Fibroblast of pulmonary artery (primary cell): Measurements from ENCODE around the gene ARMC2.

Source experiments
- DNase-seq: peaks from one replicate; pipeline ENCODE4 v3.0.0-alpha.2; 2010; ENCODE audit warnings: low read depth
- H3K4me3 ChIP-seq: replicated peaks from 2 replicates; pipeline ENCODE4 v1.5.1; 2011; ENCODE audit warnings: low read depth, mild to moderate bottlenecking, control low read depth, low read length, moderate library complexity
- CTCF ChIP-seq: IDR thresholded peaks from 2 replicates; pipeline ENCODE4 v1.5.1; 2011; ENCODE audit warnings: mild to moderate bottlenecking, control low read depth, low read length, inconsistent platforms; ENCODE audit errors: missing control alignments

ARMC2 gene

GRCh38 chr6:109009962-109010704 lies 161.9 kb downstream of the ARMC2 start:
- no peak for TF ChIP-seq CTCF
- no peak for DNase-seq

GRCh38 chr6:109010705-109011102 lies 162.5 kb downstream of the ARMC2 start:
- no peak overlapping the region for H3K4me3 ChIP-seq
- TF ChIP-seq CTCF: no peak
- DNase-seq: no peak

More at GRCh38 chr6:109009962-109010704, 161.9 kb downstream of the ARMC2 start:
- H3K4me3 ChIP-seq: peak overlapping the region; percentile 75

- H3K4me3 ChIP-seq: no peak overlapping the region
- no peak for TF ChIP-seq CTCF
- no peak for DNase-seq
Measured at GRCh38 chr6:109013656-109014305, 165.6 kb downstream of the ARMC2 start.

- DNase-seq: no peak
- no peak for TF ChIP-seq CTCF
- no peak overlapping the region for H3K4me3 ChIP-seq
Measured at GRCh38 chr6:109014606-109015005, 166.4 kb downstream of the ARMC2 start.

GRCh38 chr6:109015176-109015575 lies 167.0 kb downstream of the ARMC2 start:
- no peak for DNase-seq
- no peak overlapping the region for H3K4me3 ChIP-seq
- TF ChIP-seq CTCF: no peak

GRCh38 chr6:109019911-109020310 lies 171.7 kb downstream of the ARMC2 start:
- no peak for DNase-seq
- no peak overlapping the region for H3K4me3 ChIP-seq
- no peak for TF ChIP-seq CTCF

GRCh38 chr6:109021870-109022269 lies 173.6 kb downstream of the ARMC2 start:
- no peak overlapping the region for H3K4me3 ChIP-seq
- DNase-seq: no peak
- no peak for TF ChIP-seq CTCF
